ENCODE results near the gene PLD1. TPM values are rescaled to one million over a fixed set of nuclear protein-coding genes. Genes with fewer than 3 reads are reported as not detected.

Gene PLD1
- polyA plus RNA-seq, 2 donors = 26.0 to 31.9 TPM

DNA sequence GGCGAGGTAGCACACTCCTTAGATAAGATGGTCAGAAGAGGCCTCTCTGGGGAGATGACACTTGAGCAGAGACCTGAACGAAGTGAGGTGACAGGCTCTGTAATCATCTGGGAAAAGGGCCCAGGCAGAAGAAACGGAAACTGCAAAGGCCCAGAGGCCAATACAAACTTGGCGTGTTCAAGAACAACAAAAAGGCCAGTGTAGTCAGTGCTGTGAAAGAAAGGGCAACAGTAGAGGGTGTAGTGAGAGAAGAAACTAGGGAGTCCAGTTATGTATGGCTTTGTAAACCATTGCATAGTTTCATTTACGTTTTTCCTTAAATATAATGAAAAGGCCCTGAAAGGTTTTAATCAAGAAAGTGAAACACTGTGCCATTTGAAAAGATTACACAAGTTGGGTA, 31.8 kb downstream of the PLD1 start:
- Histone ChIP-seq H3K36me3 (ENCODE audit: control insufficient read depth in 2 of 2, insufficient read depth in 2 of 2, low read length in 1 of 2) (no peaks in the 10 kb centered on the region), H3K27me3 (ENCODE audit: control insufficient read depth in 1 of 2, insufficient read depth in 2 of 2, low read length in 2 of 2) (no peaks in the 10 kb centered on the region)
- 80 to 82% methylated on average over 5 of the region's 5 CpGs for WGBS, 2 donors

DNA sequence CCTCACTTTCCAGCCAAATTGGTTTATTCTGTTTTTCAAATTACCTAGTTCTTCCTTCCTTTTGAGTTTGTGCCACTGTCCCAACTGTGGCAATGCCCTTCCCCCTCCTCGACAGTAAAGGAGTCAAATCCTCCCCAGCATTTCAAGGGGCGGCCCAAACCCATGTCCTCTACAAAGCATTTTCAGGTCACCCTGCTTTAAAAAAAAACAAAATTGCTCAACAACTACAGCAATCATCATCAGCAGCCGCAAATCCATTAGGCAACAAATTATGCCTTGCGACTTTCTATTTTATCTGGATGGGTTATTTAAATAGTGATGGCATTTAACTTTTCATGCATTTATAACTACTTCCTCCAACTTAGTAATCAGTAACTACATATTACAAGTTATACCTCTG, 32.7 kb downstream of the PLD1 start:
- no peak overlapping the region for H3K4me3 ChIP-seq (ENCODE audit: low read depth in 1 of 2, low read length in 2 of 2)
- H3K9me3 ChIP-seq (ENCODE audit: control insufficient read depth in 2 of 2, insufficient read depth in 1 of 2, low read depth in 1 of 2, low read length in 1 of 2) = no peaks in the 10 kb centered on the region
- WGBS, 2 donors = 86 to 88% methylated on average over 4 of the region's 4 CpGs
- H3K27ac ChIP-seq (ENCODE audit: low read depth in 2 of 2, low read length in 1 of 2) = no peak overlapping the region
- H3K36me3 ChIP-seq (ENCODE audit: control insufficient read depth in 2 of 2, insufficient read depth in 2 of 2, low read length in 1 of 2) = no peaks in the 10 kb centered on the region
- H3K27me3 ChIP-seq (ENCODE audit: control insufficient read depth in 1 of 2, insufficient read depth in 2 of 2, low read length in 2 of 2) = no peaks in the 10 kb centered on the region
- H3K4me1 ChIP-seq (ENCODE audit: control insufficient read depth in 2 of 2, insufficient read depth in 2 of 2, low read length in 1 of 2) = peaks cover 0 to 2% of the 10 kb centered on the region in 2 donors

More for the DNA sequence above, 31.8 kb downstream of the PLD1 start:
- H3K4me1 ChIP-seq (ENCODE audit: control insufficient read depth in 2 of 2, insufficient read depth in 2 of 2, low read length in 1 of 2) = peaks cover 0 to 2% of the 10 kb centered on the region in 2 donors
- no peaks in the 10 kb centered on the region for H3K9me3 ChIP-seq (ENCODE audit: control insufficient read depth in 2 of 2, insufficient read depth in 1 of 2, low read depth in 1 of 2, low read length in 1 of 2)
- H3K27ac ChIP-seq (ENCODE audit: low read depth in 2 of 2, low read length in 1 of 2) = no peak overlapping the region
- H3K4me3 ChIP-seq (ENCODE audit: low read depth in 1 of 2, low read length in 2 of 2) = no peak overlapping the region

DNA sequence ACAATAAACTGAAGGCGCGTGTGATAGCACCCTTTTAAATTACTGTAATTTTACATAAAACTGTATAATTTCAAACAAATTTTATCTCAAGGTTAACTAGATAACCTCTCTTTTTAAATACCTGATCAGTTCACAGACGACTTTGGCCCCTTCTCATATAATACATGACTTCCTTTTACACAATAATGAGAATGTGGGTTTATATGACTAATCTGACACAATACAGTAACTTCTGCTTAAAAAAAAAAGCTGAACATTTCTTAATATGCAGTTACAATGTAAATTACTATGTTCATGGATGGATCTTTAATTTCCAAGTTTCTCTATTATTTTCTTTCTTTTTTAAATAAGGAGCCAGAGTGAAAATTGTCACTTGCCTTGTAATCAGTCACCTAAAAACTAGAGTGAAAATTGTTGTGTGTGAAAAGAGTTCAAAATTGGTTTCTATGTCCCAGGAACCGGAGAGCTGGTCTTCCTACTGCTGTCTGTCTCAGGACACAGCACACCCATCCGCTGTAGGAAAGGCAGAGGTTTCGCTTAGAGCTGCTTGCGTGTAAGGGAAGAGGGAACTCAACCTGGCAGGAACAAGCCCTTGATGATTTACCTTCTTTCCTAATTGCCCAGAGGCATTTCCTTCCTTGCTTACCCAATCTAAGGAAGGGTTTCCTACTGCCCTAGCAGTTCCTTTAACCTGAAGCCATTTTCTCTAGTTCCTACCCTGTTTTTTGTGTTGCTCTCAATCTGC, 33.3 kb downstream of the PLD1 start:
- Histone ChIP-seq H3K4me1 (ENCODE audit: control insufficient read depth in 2 of 2, insufficient read depth in 2 of 2, low read length in 1 of 2) (peaks cover 0 to 2% of the 10 kb centered on the region in 2 donors), H3K36me3 (ENCODE audit: control insufficient read depth in 2 of 2, insufficient read depth in 2 of 2, low read length in 1 of 2) (no peaks in the 10 kb centered on the region), H3K9me3 (ENCODE audit: control insufficient read depth in 2 of 2, insufficient read depth in 1 of 2, low read depth in 1 of 2, low read length in 1 of 2) (no peaks in the 10 kb centered on the region), H3K27ac (ENCODE audit: low read depth in 2 of 2, low read length in 1 of 2) (peak overlapping the region; percentile 21 to 52), H3K27me3 (ENCODE audit: control insufficient read depth in 1 of 2, insufficient read depth in 2 of 2, low read length in 2 of 2) (no peaks in the 10 kb centered on the region), H3K4me3 (ENCODE audit: low read depth in 1 of 2, low read length in 2 of 2) (no peak overlapping the region)
- 80 to 83% methylated on average over 7 of the region's 7 CpGs for WGBS, 2 donors

DNA sequence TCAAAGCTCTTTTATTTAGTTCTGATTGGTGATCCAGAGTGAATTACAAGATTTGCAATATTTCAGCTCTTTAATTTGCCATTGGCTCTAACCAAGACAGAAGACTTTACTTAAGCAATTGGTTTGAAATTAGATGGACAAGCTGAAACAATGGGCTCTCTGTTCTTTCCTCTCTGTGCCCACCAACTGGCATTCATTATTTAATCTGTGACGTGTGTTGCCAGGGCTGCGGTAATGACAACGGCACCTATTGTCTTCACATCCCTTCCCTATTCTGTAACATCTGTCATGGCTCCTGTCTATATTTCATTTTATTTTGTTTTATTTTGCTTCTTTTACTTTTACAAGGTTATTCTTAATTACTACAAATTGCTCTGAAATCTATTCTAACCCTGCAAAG, 33.9 kb downstream of the PLD1 start:
- Histone ChIP-seq H3K9me3 (ENCODE audit: control insufficient read depth in 2 of 2, insufficient read depth in 1 of 2, low read depth in 1 of 2, low read length in 1 of 2) (no peaks in the 10 kb centered on the region), H3K4me3 (ENCODE audit: low read depth in 1 of 2, low read length in 2 of 2) (no peak overlapping the region), H3K27ac (ENCODE audit: low read depth in 2 of 2, low read length in 1 of 2) (no peak overlapping the region), H3K4me1 (ENCODE audit: control insufficient read depth in 2 of 2, insufficient read depth in 2 of 2, low read length in 1 of 2) (peaks cover 0 to 2% of the 10 kb centered on the region in 2 donors), H3K36me3 (ENCODE audit: control insufficient read depth in 2 of 2, insufficient read depth in 2 of 2, low read length in 1 of 2) (no peaks in the 10 kb centered on the region), H3K27me3 (ENCODE audit: control insufficient read depth in 1 of 2, insufficient read depth in 2 of 2, low read length in 2 of 2) (no peaks in the 10 kb centered on the region)
- WGBS, 2 donors = 77 to 81% methylated on average over 3 of the region's 3 CpGs

DNA sequence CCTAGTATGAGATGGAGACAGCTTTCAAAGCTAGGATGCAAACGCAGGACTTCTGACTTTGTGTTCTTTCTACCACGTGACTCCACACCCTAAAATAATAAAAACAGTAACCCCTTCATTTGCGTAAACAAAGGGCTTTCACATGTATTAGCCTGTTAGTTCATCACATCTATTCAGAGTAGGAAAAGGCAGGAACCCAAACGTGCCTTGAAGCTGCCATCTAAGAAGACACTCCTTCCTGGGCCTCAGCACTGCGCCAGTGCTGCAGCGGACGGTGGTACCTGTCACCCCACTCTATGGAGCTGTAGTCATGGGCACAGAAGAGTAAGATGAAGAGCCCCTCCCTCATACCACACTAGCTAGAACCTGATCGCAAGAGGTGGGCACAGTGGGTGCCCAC, 34.3 kb downstream of the PLD1 start:
- Histone ChIP-seq H3K9me3 (ENCODE audit: control insufficient read depth in 2 of 2, insufficient read depth in 1 of 2, low read depth in 1 of 2, low read length in 1 of 2) (no peaks in the 10 kb centered on the region), H3K36me3 (ENCODE audit: control insufficient read depth in 2 of 2, insufficient read depth in 2 of 2, low read length in 1 of 2) (no peaks in the 10 kb centered on the region), H3K4me3 (ENCODE audit: low read depth in 1 of 2, low read length in 2 of 2) (no peak overlapping the region), H3K27me3 (ENCODE audit: control insufficient read depth in 1 of 2, insufficient read depth in 2 of 2, low read length in 2 of 2) (no peaks in the 10 kb centered on the region), H3K27ac (ENCODE audit: low read depth in 2 of 2, low read length in 1 of 2) (no peak overlapping the region), H3K4me1 (ENCODE audit: control insufficient read depth in 2 of 2, insufficient read depth in 2 of 2, low read length in 1 of 2) (peaks cover 0 to 2% of the 10 kb centered on the region in 2 donors)
- WGBS, 2 donors = 76 to 82% methylated on average over 8 of the region's 8 CpGs

DNA sequence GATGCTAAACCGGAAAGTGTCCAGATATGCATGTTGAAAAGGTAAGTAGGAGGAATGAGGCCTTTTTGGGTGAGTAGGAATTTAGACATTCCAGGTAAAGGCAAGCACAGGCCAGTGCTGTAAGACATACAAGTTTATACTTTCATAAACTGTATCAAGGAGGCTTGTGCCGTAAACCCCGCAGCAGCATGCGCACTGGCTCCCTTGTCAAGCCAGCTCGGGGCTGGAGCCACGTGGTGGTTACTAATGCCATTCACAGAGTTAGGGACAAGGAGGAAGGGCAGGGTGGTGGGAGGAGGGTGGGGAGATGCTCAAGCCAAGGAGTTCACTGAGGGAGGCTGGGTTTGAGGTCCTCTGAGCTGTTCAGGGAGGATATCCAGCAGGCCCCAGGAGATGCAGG, 35.8 kb downstream of the PLD1 start:
- Histone ChIP-seq H3K4me3 (ENCODE audit: low read depth in 1 of 2, low read length in 2 of 2) (no peak overlapping the region), H3K9me3 (ENCODE audit: control insufficient read depth in 2 of 2, insufficient read depth in 1 of 2, low read depth in 1 of 2, low read length in 1 of 2) (no peaks in the 10 kb centered on the region), H3K36me3 (ENCODE audit: control insufficient read depth in 2 of 2, insufficient read depth in 2 of 2, low read length in 1 of 2) (no peaks in the 10 kb centered on the region), H3K4me1 (ENCODE audit: control insufficient read depth in 2 of 2, insufficient read depth in 2 of 2, low read length in 1 of 2) (peaks cover 0 to 2% of the 10 kb centered on the region in 2 donors), H3K27ac (ENCODE audit: low read depth in 2 of 2, low read length in 1 of 2) (peak overlapping the region in 1 of 2 donors; percentile 16), H3K27me3 (ENCODE audit: control insufficient read depth in 1 of 2, insufficient read depth in 2 of 2, low read length in 2 of 2) (no peaks in the 10 kb centered on the region)
- WGBS, 2 donors = 77 to 78% methylated on average over 6 of the region's 6 CpGs

DNA sequence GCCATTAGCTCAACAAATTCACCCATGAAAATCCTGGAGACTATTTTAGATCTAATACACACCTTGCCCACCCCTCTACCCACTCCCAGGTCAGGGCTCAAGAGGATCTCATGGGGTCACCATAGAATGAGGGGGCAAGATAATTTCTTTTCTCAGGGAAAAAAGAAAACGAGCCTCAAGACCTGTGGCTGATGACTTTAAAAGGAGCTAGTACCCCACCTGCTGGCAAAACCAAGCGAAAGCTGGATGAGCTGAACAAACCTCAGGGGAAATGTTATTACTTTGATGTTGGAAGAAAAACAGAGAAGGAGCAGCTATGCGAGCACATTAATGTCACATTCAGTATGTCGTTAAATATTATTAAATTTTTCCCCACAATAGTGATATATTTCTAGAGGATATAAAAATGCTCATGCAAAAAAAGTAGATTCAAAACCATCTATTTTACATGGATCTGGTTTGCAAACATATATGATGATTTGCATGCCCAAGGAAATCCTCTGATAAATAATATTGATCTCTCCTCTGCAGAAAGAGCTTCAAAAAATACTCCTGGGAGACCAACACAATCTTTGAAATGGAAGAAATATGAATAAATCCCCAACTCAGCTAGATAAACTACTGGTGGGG, 37.7 kb downstream of the PLD1 start:
- H3K4me1 ChIP-seq (ENCODE audit: control insufficient read depth in 2 of 2, insufficient read depth in 2 of 2, low read length in 1 of 2) = peaks cover 0 to 8% of the 10 kb centered on the region in 2 donors
- WGBS, 2 donors = 3 to 4% methylated on average over 4 of the region's 4 CpGs
- no peak overlapping the region for H3K4me3 ChIP-seq (ENCODE audit: low read depth in 1 of 2, low read length in 2 of 2)
- H3K27me3 ChIP-seq (ENCODE audit: control insufficient read depth in 1 of 2, insufficient read depth in 2 of 2, low read length in 2 of 2) = no peaks in the 10 kb centered on the region
- no peaks in the 10 kb centered on the region for H3K9me3 ChIP-seq (ENCODE audit: control insufficient read depth in 2 of 2, insufficient read depth in 1 of 2, low read depth in 1 of 2, low read length in 1 of 2)
- H3K27ac ChIP-seq (ENCODE audit: low read depth in 2 of 2, low read length in 1 of 2) = peak overlapping the region in 1 of 2 donors; percentile 16
- no peaks in the 10 kb centered on the region for H3K36me3 ChIP-seq (ENCODE audit: control insufficient read depth in 2 of 2, insufficient read depth in 2 of 2, low read length in 1 of 2)

DNA sequence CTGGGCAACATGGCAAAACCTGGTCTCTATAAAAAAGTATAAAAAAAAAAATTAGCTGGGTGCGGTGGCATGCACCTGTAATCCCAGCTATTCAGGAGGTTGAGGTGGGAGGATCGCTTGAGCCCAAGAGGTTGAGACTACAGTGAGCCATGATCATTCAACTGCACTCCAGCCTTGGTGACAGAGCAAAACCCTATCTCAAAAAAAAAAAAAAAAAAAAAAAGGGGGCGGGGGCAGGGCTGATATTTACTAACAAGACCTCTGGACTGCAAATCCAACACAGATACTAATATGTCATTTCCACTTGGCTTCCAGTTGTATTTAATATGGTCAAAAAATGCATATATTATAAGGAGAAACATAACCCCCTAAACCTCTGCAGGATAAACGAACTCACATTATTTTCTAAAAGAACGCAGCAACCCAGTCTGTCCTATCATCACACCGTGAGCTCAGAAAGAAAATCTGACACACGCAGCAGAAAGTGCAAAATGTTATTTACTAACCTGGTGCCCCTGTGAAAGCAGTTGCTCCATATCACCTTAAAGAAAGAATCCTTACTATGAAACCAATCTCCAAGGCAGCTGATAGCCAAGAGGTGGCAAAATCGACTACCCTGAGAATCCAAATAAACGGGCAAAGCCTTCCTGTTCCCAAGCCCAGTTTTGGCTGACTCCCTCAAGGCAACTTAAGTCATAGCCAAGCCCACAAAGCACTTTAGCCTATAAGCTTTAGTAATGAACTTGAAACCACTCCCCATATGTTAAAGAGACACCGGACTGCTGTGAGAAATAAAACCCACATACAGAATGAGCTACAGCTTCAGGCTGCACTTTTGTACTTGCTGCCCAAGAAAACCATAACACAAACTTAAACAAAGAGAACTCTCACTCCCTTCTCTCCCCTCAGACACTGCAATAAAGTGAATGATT, 39.3 kb downstream of the PLD1 start:
- Histone ChIP-seq H3K4me3 (ENCODE audit: low read depth in 1 of 2, low read length in 2 of 2) (peak overlapping the region; percentile 35 to 72), H3K36me3 (ENCODE audit: control insufficient read depth in 2 of 2, insufficient read depth in 2 of 2, low read length in 1 of 2) (no peaks in the 10 kb centered on the region), H3K4me1 (ENCODE audit: control insufficient read depth in 2 of 2, insufficient read depth in 2 of 2, low read length in 1 of 2) (peaks cover 0 to 7% of the 10 kb centered on the region in 2 donors), H3K27ac (ENCODE audit: low read depth in 2 of 2, low read length in 1 of 2) (peak overlapping the region; percentile 79 to 80), H3K9me3 (ENCODE audit: control insufficient read depth in 2 of 2, insufficient read depth in 1 of 2, low read depth in 1 of 2, low read length in 1 of 2) (no peaks in the 10 kb centered on the region), H3K27me3 (ENCODE audit: control insufficient read depth in 1 of 2, insufficient read depth in 2 of 2, low read length in 2 of 2) (no peaks in the 10 kb centered on the region)
- WGBS, 2 donors = 27 to 34% methylated on average over 10 of the region's 10 CpGs

DNA sequence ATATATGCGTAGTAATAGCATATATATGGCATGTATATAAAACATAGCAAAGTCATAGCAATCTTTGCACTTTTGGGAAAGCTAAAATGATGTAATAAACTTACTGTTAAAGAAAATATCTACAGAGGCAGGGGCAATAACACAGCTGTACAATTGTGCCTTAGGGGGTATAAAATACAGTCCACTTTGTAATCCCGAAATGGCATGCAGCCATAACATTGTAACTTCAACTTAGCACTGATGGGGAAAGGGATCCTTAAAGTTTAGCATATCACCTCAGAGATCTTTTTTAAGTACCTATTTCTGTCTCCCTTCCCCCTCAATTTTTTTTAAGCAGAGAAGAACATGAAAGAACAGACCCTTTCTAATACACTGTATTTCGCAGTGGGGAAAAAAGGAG, 40.8 kb downstream of the PLD1 start:
- 43 to 67% methylated on average over 3 of the region's 3 CpGs for WGBS, 2 donors
- Histone ChIP-seq H3K27me3 (ENCODE audit: control insufficient read depth in 1 of 2, insufficient read depth in 2 of 2, low read length in 2 of 2) (no peaks in the 10 kb centered on the region), H3K36me3 (ENCODE audit: control insufficient read depth in 2 of 2, insufficient read depth in 2 of 2, low read length in 1 of 2) (no peaks in the 10 kb centered on the region), H3K4me1 (ENCODE audit: control insufficient read depth in 2 of 2, insufficient read depth in 2 of 2, low read length in 1 of 2) (peaks cover 0 to 6% of the 10 kb centered on the region in 2 donors), H3K4me3 (ENCODE audit: low read depth in 1 of 2, low read length in 2 of 2) (peak overlapping the region in 1 of 2 donors; percentile 23), H3K9me3 (ENCODE audit: control insufficient read depth in 2 of 2, insufficient read depth in 1 of 2, low read depth in 1 of 2, low read length in 1 of 2) (no peaks in the 10 kb centered on the region), H3K27ac (ENCODE audit: low read depth in 2 of 2, low read length in 1 of 2) (no peak overlapping the region)
